Measurements from ENCODE around the gene UNC79. TPM values are rescaled to one million over a fixed set of nuclear protein-coding genes. Genes with fewer than 3 reads are reported as not detected.

Gene UNC79
- total and polyA plus RNA-seq, 2 donors (not counting 3 experiments of a cell fraction or from before 2014, with no cell fraction given), result not detected

DNA sequence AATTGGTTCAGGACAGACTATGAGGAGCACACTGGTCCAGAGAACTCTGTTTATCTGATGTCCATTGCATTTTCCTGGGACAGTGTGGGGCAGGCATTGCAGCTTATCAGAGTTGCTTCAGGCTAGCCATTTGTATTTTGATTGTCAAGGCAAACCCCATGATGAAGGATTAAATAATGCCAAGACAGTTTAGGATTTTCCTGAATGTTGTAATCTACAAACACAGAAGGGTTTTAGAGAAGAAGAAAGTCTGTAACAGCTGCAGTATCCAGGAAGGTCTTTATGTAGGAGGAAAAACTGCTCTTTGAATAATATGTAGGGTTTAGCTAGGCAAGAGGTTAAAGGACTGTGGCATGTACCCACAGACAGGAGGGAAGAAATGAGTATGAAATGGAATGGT lies 32.2 kb upstream of the UNC79 start:
- DNase-seq (ENCODE audit: low read depth, low spot score) (no peak), FAIRE-seq (no peak)
- intact Hi-C loops (cut with micrococcal nuclease) (no loop called here), dilution Hi-C loops (cut with MboI; ENCODE audit: extremely low pct_ligation_motif_present, low sequenced_read_pairs) (no loop called here)
- no peaks in the 10 kb centered on the region for H3K79me2 ChIP-seq (ENCODE audit: control insufficient read depth, insufficient read depth, low read length)
- H3K4me3 ChIP-seq (replicated peaks in 1 of 3; ENCODE audit: insufficient read depth in 1 of 3, low read depth in 1 of 3, low read length in 3 of 3), result no peak overlapping the region
- ChIA-PET CTCF (no interaction called here), POLR2A (no interaction called here)
- H3K9me1 ChIP-seq (replicated peaks; ENCODE audit: control insufficient read depth, extremely low read depth, insufficient read depth, low read length), result no peaks in the 10 kb centered on the region
- no peak overlapping the region for H3K9ac ChIP-seq (replicated peaks; ENCODE audit: extremely low read depth, insufficient read depth, low read length)
- no peaks in the 10 kb centered on the region for H3K4me1 ChIP-seq (ENCODE audit: control insufficient read depth, extremely low read depth, insufficient read depth, low read length)
- H3K36me3 ChIP-seq (ENCODE audit: control insufficient read depth in 2 of 2, extremely low read depth in 1 of 2, insufficient read depth in 2 of 2, low read length in 2 of 2), result no peaks in the 10 kb centered on the region
- BruUV-seq (replicated peaks), result no TSS peak
- no peak for TF ChIP-seq POLR2AphosphoS5 (IDR thresholded peaks at IDR 0.05; ENCODE audit: insufficient read depth, low read depth, low read length)
- TF ChIP-seq GATA2 (IDR thresholded peaks at IDR 0.05; ENCODE audit: insufficient read depth, insufficient read length, low read depth, low read length), result no peak
- TF ChIP-seq, protein P1, sequence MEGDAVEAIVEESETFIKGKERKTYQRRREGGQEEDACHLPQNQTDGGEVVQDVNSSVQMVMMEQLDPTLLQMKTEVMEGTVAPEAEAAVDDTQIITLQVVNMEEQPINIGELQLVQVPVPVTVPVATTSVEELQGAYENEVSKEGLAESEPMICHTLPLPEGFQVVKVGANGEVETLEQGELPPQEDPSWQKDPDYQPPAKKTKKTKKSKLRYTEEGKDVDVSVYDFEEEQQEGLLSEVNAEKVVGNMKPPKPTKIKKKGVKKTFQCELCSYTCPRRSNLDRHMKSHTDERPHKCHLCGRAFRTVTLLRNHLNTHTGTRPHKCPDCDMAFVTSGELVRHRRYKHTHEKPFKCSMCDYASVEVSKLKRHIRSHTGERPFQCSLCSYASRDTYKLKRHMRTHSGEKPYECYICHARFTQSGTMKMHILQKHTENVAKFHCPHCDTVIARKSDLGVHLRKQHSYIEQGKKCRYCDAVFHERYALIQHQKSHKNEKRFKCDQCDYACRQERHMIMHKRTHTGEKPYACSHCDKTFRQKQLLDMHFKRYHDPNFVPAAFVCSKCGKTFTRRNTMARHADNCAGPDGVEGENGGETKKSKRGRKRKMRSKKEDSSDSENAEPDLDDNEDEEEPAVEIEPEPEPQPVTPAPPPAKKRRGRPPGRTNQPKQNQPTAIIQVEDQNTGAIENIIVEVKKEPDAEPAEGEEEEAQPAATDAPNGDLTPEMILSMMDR (IDR thresholded peaks at IDR 0.05; ENCODE audit: extremely low read depth in 1 of 2, insufficient read depth in 1 of 2, low read depth in 1 of 2, low read length in 2 of 2), result no peak
- TF ChIP-seq POLR2A (IDR thresholded peaks at IDR 0.05; ENCODE audit: low read depth, low read length), result no peak
- TF ChIP-seq MYC (IDR thresholded peaks at IDR 0.05; ENCODE audit: low read depth, low read length), result no peak
- no peak for TF ChIP-seq JUN (IDR thresholded peaks at IDR 0.05; ENCODE audit: borderline replicate concordance, insufficient read depth, insufficient read length, low read depth)
- no peak for TF ChIP-seq EZH2 (IDR thresholded peaks at IDR 0.05; ENCODE audit: borderline replicate concordance, low read depth, low read length, severe bottlenecking)
- TF ChIP-seq FOS (IDR thresholded peaks at IDR 0.05; ENCODE audit: borderline replicate concordance, insufficient read depth, low read length), result no peak
- TF ChIP-seq, protein P2, sequence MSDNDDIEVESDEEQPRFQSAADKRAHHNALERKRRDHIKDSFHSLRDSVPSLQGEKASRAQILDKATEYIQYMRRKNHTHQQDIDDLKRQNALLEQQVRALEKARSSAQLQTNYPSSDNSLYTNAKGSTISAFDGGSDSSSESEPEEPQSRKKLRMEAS (IDR thresholded peaks at IDR 0.05; ENCODE audit: insufficient read depth, insufficient read length), result no peak
- H3K27me3 ChIP-seq (ENCODE audit: control insufficient read depth in 2 of 2, insufficient read depth in 2 of 2, low read length in 2 of 2), result no peaks in the 10 kb centered on the region
- H4K20me1 ChIP-seq (replicated peaks; ENCODE audit: control insufficient read depth, extremely low read depth, insufficient read depth, low read length), result no peaks in the 10 kb centered on the region
- no peak overlapping the region for H2AFZ ChIP-seq (ENCODE audit: low read depth, low read length)
- H3K4me2 ChIP-seq (ENCODE audit: insufficient read depth, low read length), result no peak overlapping the region
- H3K27ac ChIP-seq (ENCODE audit: insufficient read depth, low read depth, low read length), result no peak overlapping the region
- no peaks in the 10 kb centered on the region for H3K9me3 ChIP-seq (replicated peaks; ENCODE audit: control insufficient read depth, insufficient read depth, low read length)

All from endothelial cell of umbilical vein (primary cell).